ENCODE data around the gene FOXD2. TPM values are rescaled to one million over a fixed set of nuclear protein-coding genes. Genes with fewer than 3 reads are reported as not detected.

Gene FOXD2
- total RNA-seq, 1 donor, result 0.42 TPM

GRCh38 chr1:47432071-47433036 lies 5.5 kb upstream of the FOXD2 start:
- no peaks in the 10 kb centered on the region for H3K9me3 ChIP-seq (ENCODE audit: low read depth, low read length)
- H3K4me1 ChIP-seq (ENCODE audit: insufficient read depth, low read length), result peaks cover 48% of the 10 kb centered on the region
- H3K27me3 ChIP-seq (ENCODE audit: insufficient read depth, low read length), result peaks cover 61% of the 10 kb centered on the region
- no peak overlapping the region for H3K4me3 ChIP-seq (ENCODE audit: low read length)

- no peak overlapping the region for H3K4me3 ChIP-seq (ENCODE audit: low read length)
- peaks cover 61% of the 10 kb centered on the region for H3K27me3 ChIP-seq (ENCODE audit: insufficient read depth, low read length)
- H3K4me1 ChIP-seq (ENCODE audit: insufficient read depth, low read length), result peaks cover 48% of the 10 kb centered on the region
- H3K9me3 ChIP-seq (ENCODE audit: low read depth, low read length), result no peaks in the 10 kb centered on the region
Measured at GRCh38 chr1:47433037-47433421, 4.8 kb upstream of the FOXD2 start.

- Histone ChIP-seq H3K9me3 (ENCODE audit: low read depth, low read length) (no peaks in the 10 kb centered on the region), H3K27me3 (ENCODE audit: insufficient read depth, low read length) (peaks cover 60% of the 10 kb centered on the region), H3K4me1 (ENCODE audit: insufficient read depth, low read length) (peaks cover 50% of the 10 kb centered on the region), H3K4me3 (ENCODE audit: low read length) (no peak overlapping the region)
Measured at GRCh38 chr1:47433477-47434050, 4.3 kb upstream of the FOXD2 start.

- peaks cover 57% of the 10 kb centered on the region for H3K4me1 ChIP-seq (ENCODE audit: insufficient read depth, low read length)
- no peak overlapping the region for H3K4me3 ChIP-seq (ENCODE audit: low read length)
- H3K27me3 ChIP-seq (ENCODE audit: insufficient read depth, low read length), result peaks cover 63% of the 10 kb centered on the region
- no peaks in the 10 kb centered on the region for H3K9me3 ChIP-seq (ENCODE audit: low read depth, low read length)
Measured at GRCh38 chr1:47434051-47434842, 3.6 kb upstream of the FOXD2 start.

GRCh38 chr1:47435506-47436303 lies 2.1 kb upstream of the FOXD2 start:
- no peaks in the 10 kb centered on the region for H3K9me3 ChIP-seq (ENCODE audit: low read depth, low read length)
- peaks cover 77% of the 10 kb centered on the region for H3K27me3 ChIP-seq (ENCODE audit: insufficient read depth, low read length)
- no peak overlapping the region for H3K4me3 ChIP-seq (ENCODE audit: low read length)
- peaks cover 61% of the 10 kb centered on the region for H3K4me1 ChIP-seq (ENCODE audit: insufficient read depth, low read length)

- Histone ChIP-seq H3K4me3 (ENCODE audit: low read length) (peak overlapping the region; percentile 54), H3K4me1 (ENCODE audit: insufficient read depth, low read length) (peaks cover 60% of the 10 kb centered on the region), H3K27me3 (ENCODE audit: insufficient read depth, low read length) (peaks cover 77% of the 10 kb centered on the region), H3K9me3 (ENCODE audit: low read depth, low read length) (no peaks in the 10 kb centered on the region)
Measured at GRCh38 chr1:47436304-47436978, 1.4 kb upstream of the FOXD2 start.

GRCh38 chr1:47436979-47437446 lies 831 bp upstream of the FOXD2 start:
- H3K9me3 ChIP-seq (ENCODE audit: low read depth, low read length), result no peaks in the 10 kb centered on the region
- H3K4me3 ChIP-seq (ENCODE audit: low read length), result peak overlapping the region; percentile 54
- H3K4me1 ChIP-seq (ENCODE audit: insufficient read depth, low read length), result peaks cover 54% of the 10 kb centered on the region
- peaks cover 77% of the 10 kb centered on the region for H3K27me3 ChIP-seq (ENCODE audit: insufficient read depth, low read length)

- Histone ChIP-seq H3K4me1 (ENCODE audit: insufficient read depth, low read length) (peaks cover 40% of the 10 kb centered on the region), H3K4me3 (ENCODE audit: low read length) (peak overlapping the region; percentile 54), H3K9me3 (ENCODE audit: low read depth, low read length) (no peaks in the 10 kb centered on the region), H3K27me3 (ENCODE audit: insufficient read depth, low read length) (peaks cover 77% of the 10 kb centered on the region)
Measured at GRCh38 chr1:47438165-47439016, 547 bp downstream of the FOXD2 start.

- Histone ChIP-seq H3K9me3 (ENCODE audit: low read depth, low read length) (no peaks in the 10 kb centered on the region), H3K27me3 (ENCODE audit: insufficient read depth, low read length) (peaks cover 77% of the 10 kb centered on the region), H3K4me3 (ENCODE audit: low read length) (no peak overlapping the region), H3K4me1 (ENCODE audit: insufficient read depth, low read length) (peaks cover 36% of the 10 kb centered on the region)
Measured at GRCh38 chr1:47439017-47439818, 1.4 kb downstream of the FOXD2 start.

- H3K4me1 ChIP-seq (ENCODE audit: insufficient read depth, low read length), result peaks cover 40% of the 10 kb centered on the region
- no peak overlapping the region for H3K4me3 ChIP-seq (ENCODE audit: low read length)
- no peaks in the 10 kb centered on the region for H3K9me3 ChIP-seq (ENCODE audit: low read depth, low read length)
- peaks cover 77% of the 10 kb centered on the region for H3K27me3 ChIP-seq (ENCODE audit: insufficient read depth, low read length)
Measured at GRCh38 chr1:47439819-47440598, 2.2 kb downstream of the FOXD2 start.

- Histone ChIP-seq H3K27me3 (ENCODE audit: insufficient read depth, low read length) (peaks cover 80% of the 10 kb centered on the region), H3K9me3 (ENCODE audit: low read depth, low read length) (no peaks in the 10 kb centered on the region), H3K4me3 (ENCODE audit: low read length) (no peak overlapping the region), H3K4me1 (ENCODE audit: insufficient read depth, low read length) (peaks cover 45% of the 10 kb centered on the region)
Measured at GRCh38 chr1:47440599-47441081, 2.8 kb downstream of the FOXD2 start.
